Measurements from ENCODE around the gene PTTG1.
A peak's percentile ranks its signal among the peaks of the same experiment; 100 is the strongest.

The PTTG1 gene

GRCh38 chr5:160399402-160400353 is 22.0 kb upstream of the PTTG1 start, which contains the start of gene FAM200C:
Gene FAM200C, minus strand, starts transcription at chr5:160400054. Its CDS starts 4,564 bp downstream, at chr5:160395490.
- H3K4me2 ChIP-seq (ENCODE audit: low read length): peak within 1 kb of the TSS; percentile 78
- H2AFZ ChIP-seq (ENCODE audit: low read depth, low read length): peak within 1 kb of the TSS; percentile 62
- no peaks in the 10 kb centered on the region for H3K27me3 ChIP-seq (ENCODE audit: low read depth, low read length)
- no peaks in the 10 kb centered on the region for H3K9me3 ChIP-seq (ENCODE audit: insufficient read depth, low read length)
- H3K4me3 ChIP-seq (ENCODE audit: low read length): peak within 1 kb of the TSS; percentile 83
- no peaks in the 10 kb centered on the region for H3K36me3 ChIP-seq (replicated peaks; ENCODE audit: low read depth, low read length)
- H3K4me1 ChIP-seq (ENCODE audit: low read length): peaks cover 4% of the 10 kb centered on the region; the same call in 1 of the 2 replicates
- peak within 1 kb of the TSS; percentile 72 for H3K9ac ChIP-seq (ENCODE audit: low read length)
- H3K27ac ChIP-seq (ENCODE audit: low read length): no peak within 1 kb of the TSS
- TF ChIP-seq EZH2phosphoT487 (IDR thresholded peaks at IDR 0.05; ENCODE audit: low read depth) (no peak), CTCF (IDR thresholded peaks at IDR 0.05; ENCODE audit: low read depth, low read length) (no peak)
- H3K79me2 ChIP-seq (ENCODE audit: low read length): no peaks in the 10 kb centered on the region
- no peaks in the 10 kb centered on the region for H4K20me1 ChIP-seq (ENCODE audit: insufficient read depth, low read length)

DNA sequence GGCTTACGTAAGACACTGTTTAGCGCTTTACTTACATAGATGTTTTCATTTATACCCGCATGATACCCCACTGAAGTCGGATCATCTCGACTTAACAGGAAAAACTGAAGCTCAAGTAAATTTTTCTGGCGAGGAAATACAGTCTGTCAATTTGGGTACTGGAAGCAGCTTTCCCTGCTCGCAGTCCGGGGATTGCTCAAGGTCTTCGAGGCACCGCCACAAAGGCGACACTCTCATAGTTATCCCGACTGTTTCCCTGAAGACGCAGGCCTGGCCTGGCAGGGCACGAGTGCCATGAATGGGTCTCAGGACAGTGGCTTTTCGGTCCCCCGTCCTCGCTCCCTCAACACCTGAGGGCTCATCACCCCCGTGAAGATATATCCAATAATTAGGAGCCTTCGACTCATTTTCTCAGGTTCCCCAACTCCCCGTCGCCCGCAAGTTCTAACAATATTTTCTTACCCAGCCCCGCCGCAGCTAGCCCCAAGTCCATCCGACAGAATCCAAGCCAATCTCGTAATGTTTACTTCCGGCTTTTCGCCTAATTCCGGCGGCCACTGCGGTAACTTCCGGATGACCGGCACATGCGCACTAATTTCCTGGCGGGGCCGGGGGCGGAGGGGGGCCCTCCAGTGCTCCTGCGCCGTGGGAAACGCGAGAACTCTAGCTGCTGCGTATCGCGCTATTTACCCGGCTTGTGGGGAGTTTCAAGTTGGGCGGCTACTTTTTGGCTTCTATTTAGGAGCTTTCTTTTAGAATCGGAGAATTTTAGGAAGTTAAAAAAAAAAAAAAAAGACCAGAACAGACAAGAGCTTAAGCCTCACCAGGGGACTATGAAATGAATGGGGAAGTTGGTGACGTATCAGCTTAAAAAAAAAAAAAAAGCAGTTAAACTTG is 2.8 kb upstream of the PTTG1 start, which contains the start of gene SLU7:
SLU7 (minus strand) TSS at position 521 of the 897 bp plus-strand sequence. CDS start 3,787 bp downstream, outside the sequence.
- Histone ChIP-seq H3K79me2 (ENCODE audit: low read length) (peaks cover 37% of the 10 kb centered on the region), H3K4me2 (ENCODE audit: low read length) (peak within 1 kb of the TSS; percentile 88), H3K27ac (ENCODE audit: low read length) (peak within 1 kb of the TSS; percentile 89), H3K4me1 (ENCODE audit: low read length) (peaks cover 28% of the 10 kb centered on the region), H3K36me3 (replicated peaks; ENCODE audit: low read depth, low read length) (peaks cover 13% of the 10 kb centered on the region), H3K4me3 (ENCODE audit: low read length) (peak within 1 kb of the TSS; percentile 99), H3K9me3 (ENCODE audit: insufficient read depth, low read length) (no peaks in the 10 kb centered on the region), H3K9ac (ENCODE audit: low read length) (peak within 1 kb of the TSS; percentile 76), H4K20me1 (ENCODE audit: insufficient read depth, low read length) (no peaks in the 10 kb centered on the region), H2AFZ (ENCODE audit: low read depth, low read length) (peak within 1 kb of the TSS; percentile 68), H3K27me3 (ENCODE audit: low read depth, low read length) (no peaks in the 10 kb centered on the region)
- TF ChIP-seq CTCF (IDR thresholded peaks at IDR 0.05; ENCODE audit: low read depth, low read length) (no peak), EZH2phosphoT487 (IDR thresholded peaks at IDR 0.05; ENCODE audit: low read depth) (no peak)

GRCh38 chr5:160419458-160420330 is 2.0 kb upstream of the PTTG1 start:
- Histone ChIP-seq H3K79me2 (ENCODE audit: low read length) (peaks cover 37% of the 10 kb centered on the region), H3K27ac (ENCODE audit: low read length) (peak overlapping the region; percentile 89), H2AFZ (ENCODE audit: low read depth, low read length) (peak overlapping the region; percentile 60), H4K20me1 (ENCODE audit: insufficient read depth, low read length) (no peaks in the 10 kb centered on the region), H3K4me1 (ENCODE audit: low read length) (peaks cover 28% of the 10 kb centered on the region), H3K9me3 (ENCODE audit: insufficient read depth, low read length) (no peaks in the 10 kb centered on the region), H3K4me2 (ENCODE audit: low read length) (peak overlapping the region; percentile 80), H3K36me3 (replicated peaks; ENCODE audit: low read depth, low read length) (peaks cover 19% of the 10 kb centered on the region), H3K9ac (ENCODE audit: low read length) (peak overlapping the region; percentile 76), H3K27me3 (ENCODE audit: low read depth, low read length) (no peaks in the 10 kb centered on the region), H3K4me3 (ENCODE audit: low read length) (peak overlapping the region; percentile 99)
- TF ChIP-seq CTCF (IDR thresholded peaks at IDR 0.05; ENCODE audit: low read depth, low read length) (no peak), EZH2phosphoT487 (IDR thresholded peaks at IDR 0.05; ENCODE audit: low read depth) (no peak)

Measured in OCI-LY3 (cell line).